Gastroesophageal sphincter (tissue), 4 donors: ENCODE measurements around the gene UTP25. TPM values are rescaled to one million over a fixed set of nuclear protein-coding genes. Genes with fewer than 3 reads are reported as not detected.

Experiments
- ATAC-seq: fragments of 150-250 bp; one replicate; pipeline ENCODE4 v1.9.1; 2016; ENCODE audit warnings: mild to moderate bottlenecking, moderate library complexity
- H3K27ac ChIP-seq, 4 donors: fragments of 200-600 bp; sonication (generic) in 3 of 4; 1 replicate in 3 of 4; 2 replicates in 1 of 4; pipeline ENCODE4 v1.5.1; 2016 to 2019
- H3K27me3 ChIP-seq: fragments of 200-600 bp; sonication (generic); one replicate; pipeline ENCODE4 v1.5.1; 2019
- H3K36me3 ChIP-seq, 2 donors: fragments of 200-600 bp; sonication (generic); one replicate each; pipeline ENCODE4 v1.5.1; 2019; ENCODE audit warnings: control low read depth in 1 of 2
- H3K4me1 ChIP-seq, 3 donors: fragments of 200-600 bp; sonication (generic); 1 replicate in 2 of 3; 2 replicates in 1 of 3; pipeline ENCODE4 v1.5.1; 2016 to 2019; ENCODE audit warnings: control low read depth in 2 of 3
- H3K4me3 ChIP-seq, 2 donors: fragments of 200-600 bp; sonication (generic); one replicate each; pipeline ENCODE4 v1.5.1; 2019; ENCODE audit warnings: mild to moderate bottlenecking in 1 of 2, moderate library complexity in 1 of 2
- H3K9me3 ChIP-seq, 3 donors: fragments of 200-600 bp; sonication (generic); one replicate each; pipeline ENCODE4 v1.5.1; 2017 to 2019; ENCODE audit warnings: control low read depth in 2 of 3
- EP300 ChIP-seq: sonication (generic); formaldehyde crosslinking; IDR thresholded peaks from one replicate; pipeline ENCODE4 v1.6.1; 2017; ENCODE audit warnings: antibody characterized with exemption, mild to moderate bottlenecking
- POLR2A ChIP-seq, 2 donors: fragments of 450-650 bp; IDR thresholded peaks; one replicate each; pipeline ENCODE4 v1.6.1; 2017; ENCODE audit warnings: antibody characterized with exemption in 2 of 2, mild to moderate bottlenecking in 2 of 2, moderate library complexity in 1 of 2
- POLR2AphosphoS5 ChIP-seq: sonication (generic); formaldehyde crosslinking; IDR thresholded peaks from one replicate; pipeline ENCODE4 v1.6.1; 2017; ENCODE audit warnings: antibody characterized with exemption
- WGBS, 2 donors: methylation state at CpG; one replicate each; pipeline ENCODE4 v1.1.5; 2018; ENCODE audit warnings: low coverage in 1 of 2; 5-methylcytosine and 5-hydroxymethylcytosine counted together
- total RNA-seq, 4 donors: library from RNA; depleted of rRNA; stranded (reverse); fragments of >200 nt; gene quantifications; one replicate each; pipeline ENCODE4 v1.1.0, GENCODE V29; 2016
- TF ChIP-seq, protein P1 (sequence below), 4 experiments: fragments of 200-600 bp in 2 of 4; fragments of 450-650 bp in 2 of 4; sonication (generic) in 1 of 4; IDR thresholded peaks; one replicate each; pipeline ENCODE4 v1.5.1; 2017 to 2019; ENCODE audit warnings: antibody characterized with exemption in 4 of 4, mild to moderate bottlenecking in 2 of 4, moderate library complexity in 2 of 4

UTP25 gene
- total RNA-seq, 4 donors from 2014 or later, result 4.5 to 8.7 (median 8.0) TPM

DNA sequence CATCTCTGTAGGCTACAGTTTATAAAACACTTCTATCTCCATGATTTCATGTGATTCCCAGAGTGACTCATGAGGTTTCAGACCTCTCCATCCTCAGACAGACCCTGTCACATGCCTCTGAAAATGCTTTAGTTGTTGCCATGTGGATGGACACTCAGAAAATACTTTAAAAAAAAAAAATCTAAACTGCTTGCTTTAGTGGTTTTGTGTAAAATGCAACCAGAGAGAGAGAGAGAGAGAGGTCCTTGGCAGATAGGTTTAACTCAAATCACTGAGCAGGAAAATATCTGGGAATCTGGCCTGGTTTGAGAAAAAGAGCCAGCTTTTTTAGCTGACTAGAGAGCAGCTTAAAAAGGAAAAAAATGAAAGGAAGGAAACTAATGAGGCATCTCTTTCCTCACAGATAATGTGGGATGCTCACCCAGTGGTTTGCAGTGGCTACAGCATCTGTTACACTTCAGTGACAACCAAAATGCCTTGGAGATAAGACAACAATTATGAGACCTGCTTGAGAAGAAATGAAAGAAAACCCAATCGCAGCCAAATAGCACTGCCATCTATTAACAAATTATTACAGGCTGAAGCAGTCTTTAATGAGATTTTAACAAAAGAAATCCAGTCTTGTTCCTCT is 55.7 kb downstream of the UTP25 start:
- Histone ChIP-seq H3K27ac (no peak overlapping the region), H3K9me3 (no peaks in the 10 kb centered on the region), H3K4me3 (no peak overlapping the region), H3K4me1 (no peaks in the 10 kb centered on the region), H3K36me3 (no peaks in the 10 kb centered on the region), H3K27me3 (peaks cover 30% of the 10 kb centered on the region)
- TF ChIP-seq EP300 (no peak), POLR2AphosphoS5 (no peak), POLR2A (IDR thresholded peaks at IDR 0.05) (no peak)
- TF ChIP-seq, protein P1, sequence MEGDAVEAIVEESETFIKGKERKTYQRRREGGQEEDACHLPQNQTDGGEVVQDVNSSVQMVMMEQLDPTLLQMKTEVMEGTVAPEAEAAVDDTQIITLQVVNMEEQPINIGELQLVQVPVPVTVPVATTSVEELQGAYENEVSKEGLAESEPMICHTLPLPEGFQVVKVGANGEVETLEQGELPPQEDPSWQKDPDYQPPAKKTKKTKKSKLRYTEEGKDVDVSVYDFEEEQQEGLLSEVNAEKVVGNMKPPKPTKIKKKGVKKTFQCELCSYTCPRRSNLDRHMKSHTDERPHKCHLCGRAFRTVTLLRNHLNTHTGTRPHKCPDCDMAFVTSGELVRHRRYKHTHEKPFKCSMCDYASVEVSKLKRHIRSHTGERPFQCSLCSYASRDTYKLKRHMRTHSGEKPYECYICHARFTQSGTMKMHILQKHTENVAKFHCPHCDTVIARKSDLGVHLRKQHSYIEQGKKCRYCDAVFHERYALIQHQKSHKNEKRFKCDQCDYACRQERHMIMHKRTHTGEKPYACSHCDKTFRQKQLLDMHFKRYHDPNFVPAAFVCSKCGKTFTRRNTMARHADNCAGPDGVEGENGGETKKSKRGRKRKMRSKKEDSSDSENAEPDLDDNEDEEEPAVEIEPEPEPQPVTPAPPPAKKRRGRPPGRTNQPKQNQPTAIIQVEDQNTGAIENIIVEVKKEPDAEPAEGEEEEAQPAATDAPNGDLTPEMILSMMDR (IDR thresholded peaks at IDR 0.05), result no peak
- WGBS, 2 donors, result 50% methylated on average over 1 of the region's 1 CpG; no CpG with 5 or more reads in 1 of the 2 donors
- no peak for ATAC-seq

DNA sequence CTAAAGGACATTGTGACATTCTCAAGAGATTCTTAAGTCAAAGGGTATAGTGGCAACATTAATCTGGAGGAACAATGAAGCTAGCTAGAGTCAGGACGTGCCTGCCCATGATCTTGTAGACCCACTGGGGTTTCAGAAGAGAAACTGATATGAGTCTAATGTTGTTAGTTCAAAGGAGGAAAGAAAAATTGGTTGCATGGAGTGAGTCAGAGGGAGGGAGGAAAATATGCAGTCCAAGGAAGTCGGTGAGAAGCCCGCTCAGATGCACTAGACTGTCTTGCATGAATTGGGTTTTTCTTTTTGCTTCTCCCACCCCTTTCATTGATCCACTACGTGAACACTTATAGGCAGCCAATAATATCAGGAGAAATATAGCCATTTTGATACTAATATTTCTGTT is 56.5 kb downstream of the UTP25 start:
- ATAC-seq, result no peak
- H3K27me3 ChIP-seq, result peaks cover 22% of the 10 kb centered on the region
- H3K27ac ChIP-seq, result no peak overlapping the region

DNA sequence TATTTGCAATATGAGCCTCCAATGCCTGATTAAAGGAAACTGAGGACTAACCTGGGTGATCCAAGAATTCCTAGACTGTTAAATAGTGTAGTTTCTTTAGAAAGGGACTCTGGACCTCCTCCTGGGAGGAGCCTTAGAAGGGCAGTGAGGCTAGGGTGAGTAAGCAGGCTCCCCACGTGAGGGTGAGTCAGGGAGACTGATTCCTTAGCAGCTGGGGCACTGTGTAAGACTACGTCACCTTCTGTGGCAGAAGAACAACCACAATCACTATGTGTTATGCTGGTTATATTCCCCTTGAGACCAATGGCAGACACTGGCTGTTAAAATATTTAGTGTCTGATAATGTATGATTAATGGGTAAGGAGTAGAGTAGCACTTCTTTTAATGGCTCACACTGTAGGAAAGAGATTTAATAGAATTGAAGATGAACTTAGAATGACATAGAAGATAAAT is 56.9 kb downstream of the UTP25 start:
- no peaks in the 10 kb centered on the region for H3K9me3 ChIP-seq
- H3K27me3 ChIP-seq, result peaks cover 18% of the 10 kb centered on the region
- WGBS, 2 donors, result 7% methylated on average over 2 of the region's 2 CpGs; no CpG with 5 or more reads in 1 of the 2 donors
- TF ChIP-seq EP300 (no peak), POLR2AphosphoS5 (no peak), POLR2A (IDR thresholded peaks at IDR 0.05) (no peak)
- TF ChIP-seq, protein P1 (IDR thresholded peaks at IDR 0.05), result no peak
- no peaks in the 10 kb centered on the region for H3K4me1 ChIP-seq
- no peak overlapping the region for H3K27ac ChIP-seq
- no peaks in the 10 kb centered on the region for H3K36me3 ChIP-seq
- ATAC-seq, result peak; percentile 80
- H3K4me3 ChIP-seq, result no peak overlapping the region

More for the DNA sequence above, 56.5 kb downstream of the UTP25 start:
- TF ChIP-seq POLR2AphosphoS5 (no peak), POLR2A (IDR thresholded peaks at IDR 0.05) (no peak), EP300 (no peak)
- TF ChIP-seq, protein P1 (IDR thresholded peaks at IDR 0.05), result no peak
- H3K4me3 ChIP-seq, result no peak overlapping the region
- H3K36me3 ChIP-seq, result no peaks in the 10 kb centered on the region
- 53 to 61% methylated on average over 3 to 4 of the region's 4 CpGs for WGBS, 2 donors
- no peaks in the 10 kb centered on the region for H3K9me3 ChIP-seq
- H3K4me1 ChIP-seq, result no peaks in the 10 kb centered on the region

DNA sequence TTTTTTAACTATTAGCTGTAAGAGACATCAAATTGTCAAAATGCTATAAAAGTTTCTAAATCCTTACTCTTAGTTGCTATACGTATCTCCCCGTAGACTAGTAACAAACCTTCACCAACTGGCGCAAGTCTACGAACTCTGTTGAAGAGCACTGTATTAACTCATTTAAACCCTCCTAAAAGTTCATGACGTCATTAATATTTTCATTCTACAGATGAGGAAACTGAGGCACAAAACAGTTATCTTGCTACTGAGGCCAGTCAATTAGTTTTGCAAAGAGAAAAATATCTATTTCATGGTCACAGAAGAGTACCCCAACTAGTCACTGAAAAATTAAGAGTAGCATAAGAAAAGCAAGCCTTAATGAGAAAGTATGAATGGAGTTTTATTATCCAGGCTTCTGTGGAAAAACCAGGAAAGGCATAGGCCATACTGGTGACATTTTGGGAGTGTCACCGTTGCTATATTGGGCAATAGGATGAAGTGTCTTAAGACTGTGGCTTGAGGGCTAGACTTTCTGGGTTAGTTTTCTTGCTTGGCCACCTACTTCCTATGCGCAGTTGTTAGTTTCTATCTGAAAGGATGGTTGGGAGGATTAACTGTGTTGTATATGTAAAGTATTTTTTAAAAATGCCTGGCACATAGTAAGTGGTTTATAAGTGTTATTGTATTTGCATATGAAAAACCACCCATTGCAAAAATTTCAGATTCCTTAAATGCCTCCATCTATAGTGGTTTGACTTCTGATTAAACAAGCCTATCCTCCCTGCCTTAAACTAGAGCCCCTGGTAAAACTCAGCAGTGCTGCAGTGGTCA is 57.8 kb downstream of the UTP25 start:
- 87 to 92% methylated on average over 7 of the region's 7 CpGs for WGBS, 2 donors

More for the DNA sequence above, 57.8 kb downstream of the UTP25 start:
- Histone ChIP-seq H3K27me3 (peaks cover 15% of the 10 kb centered on the region), H3K36me3 (no peaks in the 10 kb centered on the region), H3K4me3 (no peak overlapping the region), H3K9me3 (no peaks in the 10 kb centered on the region), H3K4me1 (no peaks in the 10 kb centered on the region), H3K27ac (no peak overlapping the region)
- ATAC-seq, result no peak
- TF ChIP-seq, protein P1 (IDR thresholded peaks at IDR 0.05), result no peak
- no peak for TF ChIP-seq EP300
- TF ChIP-seq POLR2AphosphoS5, result no peak
- no peak for TF ChIP-seq POLR2A (IDR thresholded peaks at IDR 0.05)
